NB4 (cell line): ENCODE data around the gene COL21A1.

ENCODE experiments used
- MYC ChIP-seq: IDR thresholded peaks from 2 replicates; pipeline ENCODE4 v1.6.1; 2011; ENCODE audit warnings: low read depth, low read length
- TF ChIP-seq, protein P1 (sequence below): IDR thresholded peaks from one replicate; pipeline ENCODE4 v1.5.1; 2012; ENCODE audit warnings: low read depth, low read length

GRCh38 chr6:56282391-56282790, 35.0 kb upstream of the COL21A1 start:
- TF ChIP-seq, protein P1, sequence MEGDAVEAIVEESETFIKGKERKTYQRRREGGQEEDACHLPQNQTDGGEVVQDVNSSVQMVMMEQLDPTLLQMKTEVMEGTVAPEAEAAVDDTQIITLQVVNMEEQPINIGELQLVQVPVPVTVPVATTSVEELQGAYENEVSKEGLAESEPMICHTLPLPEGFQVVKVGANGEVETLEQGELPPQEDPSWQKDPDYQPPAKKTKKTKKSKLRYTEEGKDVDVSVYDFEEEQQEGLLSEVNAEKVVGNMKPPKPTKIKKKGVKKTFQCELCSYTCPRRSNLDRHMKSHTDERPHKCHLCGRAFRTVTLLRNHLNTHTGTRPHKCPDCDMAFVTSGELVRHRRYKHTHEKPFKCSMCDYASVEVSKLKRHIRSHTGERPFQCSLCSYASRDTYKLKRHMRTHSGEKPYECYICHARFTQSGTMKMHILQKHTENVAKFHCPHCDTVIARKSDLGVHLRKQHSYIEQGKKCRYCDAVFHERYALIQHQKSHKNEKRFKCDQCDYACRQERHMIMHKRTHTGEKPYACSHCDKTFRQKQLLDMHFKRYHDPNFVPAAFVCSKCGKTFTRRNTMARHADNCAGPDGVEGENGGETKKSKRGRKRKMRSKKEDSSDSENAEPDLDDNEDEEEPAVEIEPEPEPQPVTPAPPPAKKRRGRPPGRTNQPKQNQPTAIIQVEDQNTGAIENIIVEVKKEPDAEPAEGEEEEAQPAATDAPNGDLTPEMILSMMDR = no peak
- no peak for TF ChIP-seq MYC
